Esophagus muscularis mucosa (tissue), 4 donors: ENCODE results near the gene TMEM255B. TPM values are rescaled to one million over a fixed set of nuclear protein-coding genes. Genes with fewer than 3 reads are reported as not detected.

Experiments used
- DNase-seq: peaks from one replicate; pipeline ENCODE4 v3.0.0-alpha.2; 2017; ENCODE audit errors: extremely low spot score
- H3K27ac ChIP-seq, 4 donors: fragments of 200-600 bp; sonication (generic); replicated peaks in 1 of 4; 1 replicate in 3 of 4; 2 replicates in 1 of 4; pipeline ENCODE4 v1.5.1; 2016 to 2019; ENCODE audit warnings: mild to moderate bottlenecking in 1 of 4
- H3K27me3 ChIP-seq, 4 donors: fragments of 200-600 bp; sonication (generic); one replicate each; pipeline versions ENCODE4 v1.5.1 to v1.6.0; 2016 to 2019
- H3K36me3 ChIP-seq, 4 donors: fragments of 200-600 bp; sonication (generic); one replicate each; pipeline ENCODE4 v1.5.1; 2016 to 2019
- H3K4me1 ChIP-seq, 4 donors: fragments of 200-600 bp; sonication (generic); one replicate each; pipeline ENCODE4 v1.5.1; 2016 to 2019
- H3K4me3 ChIP-seq, 4 donors: fragments of 200-600 bp; sonication (generic); 1 replicate in 2 of 4; 2 replicates in 2 of 4; pipeline ENCODE4 v1.5.1; 2016 to 2019; ENCODE audit warnings: mild to moderate bottlenecking in 4 of 4, moderate library complexity in 1 of 4
- H3K9me3 ChIP-seq, 4 donors: fragments of 200-600 bp; sonication (generic); 1 replicate in 3 of 4; 2 replicates in 1 of 4; pipeline ENCODE4 v1.5.1; 2016 to 2019
- EP300 ChIP-seq: sonication (generic); formaldehyde crosslinking; IDR thresholded peaks from one replicate; pipeline ENCODE4 v1.6.1; 2017; ENCODE audit warnings: antibody characterized with exemption
- POLR2A ChIP-seq: fragments of 450-650 bp; IDR thresholded peaks from one replicate; pipeline ENCODE4 v1.6.1; 2017; ENCODE audit warnings: antibody characterized with exemption, moderate library complexity, mild to moderate bottlenecking, low read depth
- POLR2AphosphoS5 ChIP-seq, 2 donors: sonication (generic); formaldehyde crosslinking; IDR thresholded peaks; one replicate each; pipeline ENCODE4 v1.6.1; 2017; ENCODE audit warnings: antibody characterized with exemption in 2 of 2
- WGBS: methylation state at CpG from one replicate; pipeline ENCODE4 v1.1.5; 2018; 5-methylcytosine and 5-hydroxymethylcytosine counted together
- intact Hi-C: fragments of 100-400 bp; cut with DNase I; formaldehyde crosslinking; loops from one replicate; pipeline ENCODE4 v1.15.1; 2023
- total RNA-seq, 4 donors: library from RNA; depleted of rRNA; stranded (reverse); fragments of >200 nt; gene quantifications; one replicate each; pipeline versions ENCODE4 v1.1.0 to v1.2.1, GENCODE V29; 2016
- TF ChIP-seq, protein P1 (sequence below), 3 experiments: fragments of 200-600 bp in 2 of 3; fragments of 450-650 bp in 1 of 3; sonication (generic) in 2 of 3; IDR thresholded peaks; one replicate each; pipeline ENCODE4 v1.5.1; 2017 to 2019; ENCODE audit warnings: antibody characterized with exemption in 3 of 3, mild to moderate bottlenecking in 2 of 3, moderate library complexity in 1 of 3

The TMEM255B gene
- total RNA-seq, 4 donors from 2014 or later, result 4.1 to 12.3 (median 10.7) TPM

DNA sequence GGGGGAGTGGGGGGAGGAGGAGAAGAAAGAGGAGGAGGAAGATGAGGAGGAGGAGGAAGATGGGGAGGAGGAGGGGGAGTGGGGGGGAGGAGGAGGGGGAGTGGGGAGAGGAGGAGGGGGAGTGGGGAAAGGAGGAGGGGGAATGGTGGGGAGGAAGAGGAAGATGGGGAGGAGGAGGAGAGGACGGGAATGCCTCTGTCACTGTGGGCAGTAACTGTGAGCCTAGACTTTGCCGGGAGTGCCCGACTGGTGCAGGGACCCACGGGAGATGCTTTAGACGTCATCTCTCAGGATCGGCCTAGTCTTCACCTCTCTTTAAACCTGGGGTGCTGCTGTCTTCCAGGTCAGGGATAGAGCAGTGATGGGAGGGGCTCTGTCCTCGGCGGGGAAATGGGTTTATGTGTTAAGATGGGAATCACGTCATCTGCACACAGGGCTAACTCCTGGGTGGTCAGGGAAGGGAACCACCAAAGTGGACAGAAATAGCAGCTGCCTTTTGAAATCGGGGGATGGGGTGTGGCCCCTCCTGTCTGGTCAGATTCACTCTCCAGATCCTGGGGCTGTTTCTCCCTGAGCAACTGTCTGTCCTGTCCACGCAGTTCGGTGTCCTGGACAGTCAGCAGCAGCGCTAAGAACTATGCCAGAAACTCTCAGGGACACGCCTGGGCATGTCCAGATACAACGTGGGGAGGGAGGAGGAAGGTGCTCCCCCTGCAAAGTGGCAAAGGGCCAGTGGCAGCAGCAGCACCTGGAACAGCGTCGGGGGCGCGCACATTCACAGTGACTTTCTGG is 77.9 kb downstream of the TMEM255B start:
- no peaks in the 10 kb centered on the region for H3K27me3 ChIP-seq
- H3K9me3 ChIP-seq, result no peaks in the 10 kb centered on the region
- peaks cover 23 to 55% (median 39%) of the 10 kb centered on the region in 4 donors for H3K36me3 ChIP-seq
- TF ChIP-seq, protein P1, sequence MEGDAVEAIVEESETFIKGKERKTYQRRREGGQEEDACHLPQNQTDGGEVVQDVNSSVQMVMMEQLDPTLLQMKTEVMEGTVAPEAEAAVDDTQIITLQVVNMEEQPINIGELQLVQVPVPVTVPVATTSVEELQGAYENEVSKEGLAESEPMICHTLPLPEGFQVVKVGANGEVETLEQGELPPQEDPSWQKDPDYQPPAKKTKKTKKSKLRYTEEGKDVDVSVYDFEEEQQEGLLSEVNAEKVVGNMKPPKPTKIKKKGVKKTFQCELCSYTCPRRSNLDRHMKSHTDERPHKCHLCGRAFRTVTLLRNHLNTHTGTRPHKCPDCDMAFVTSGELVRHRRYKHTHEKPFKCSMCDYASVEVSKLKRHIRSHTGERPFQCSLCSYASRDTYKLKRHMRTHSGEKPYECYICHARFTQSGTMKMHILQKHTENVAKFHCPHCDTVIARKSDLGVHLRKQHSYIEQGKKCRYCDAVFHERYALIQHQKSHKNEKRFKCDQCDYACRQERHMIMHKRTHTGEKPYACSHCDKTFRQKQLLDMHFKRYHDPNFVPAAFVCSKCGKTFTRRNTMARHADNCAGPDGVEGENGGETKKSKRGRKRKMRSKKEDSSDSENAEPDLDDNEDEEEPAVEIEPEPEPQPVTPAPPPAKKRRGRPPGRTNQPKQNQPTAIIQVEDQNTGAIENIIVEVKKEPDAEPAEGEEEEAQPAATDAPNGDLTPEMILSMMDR (IDR thresholded peaks at IDR 0.05), result no peak
- TF ChIP-seq EP300 (peak; percentile 24), POLR2A (no peak), POLR2AphosphoS5 (IDR thresholded peaks at IDR 0.05) (peak; percentile 52 to 76)
- peak overlapping the region; percentile 12 to 27 (median 22) for H3K4me3 ChIP-seq
- H3K4me1 ChIP-seq, result peaks cover 46 to 81% (median 70%) of the 10 kb centered on the region in 4 donors
- no peak for DNase-seq
- intact Hi-C loops, result no loop called here
- 25% methylated on average over 18 of the region's 19 CpGs for WGBS
- H3K27ac ChIP-seq, result peak overlapping the region; percentile 90 to 94 (median 92)

DNA sequence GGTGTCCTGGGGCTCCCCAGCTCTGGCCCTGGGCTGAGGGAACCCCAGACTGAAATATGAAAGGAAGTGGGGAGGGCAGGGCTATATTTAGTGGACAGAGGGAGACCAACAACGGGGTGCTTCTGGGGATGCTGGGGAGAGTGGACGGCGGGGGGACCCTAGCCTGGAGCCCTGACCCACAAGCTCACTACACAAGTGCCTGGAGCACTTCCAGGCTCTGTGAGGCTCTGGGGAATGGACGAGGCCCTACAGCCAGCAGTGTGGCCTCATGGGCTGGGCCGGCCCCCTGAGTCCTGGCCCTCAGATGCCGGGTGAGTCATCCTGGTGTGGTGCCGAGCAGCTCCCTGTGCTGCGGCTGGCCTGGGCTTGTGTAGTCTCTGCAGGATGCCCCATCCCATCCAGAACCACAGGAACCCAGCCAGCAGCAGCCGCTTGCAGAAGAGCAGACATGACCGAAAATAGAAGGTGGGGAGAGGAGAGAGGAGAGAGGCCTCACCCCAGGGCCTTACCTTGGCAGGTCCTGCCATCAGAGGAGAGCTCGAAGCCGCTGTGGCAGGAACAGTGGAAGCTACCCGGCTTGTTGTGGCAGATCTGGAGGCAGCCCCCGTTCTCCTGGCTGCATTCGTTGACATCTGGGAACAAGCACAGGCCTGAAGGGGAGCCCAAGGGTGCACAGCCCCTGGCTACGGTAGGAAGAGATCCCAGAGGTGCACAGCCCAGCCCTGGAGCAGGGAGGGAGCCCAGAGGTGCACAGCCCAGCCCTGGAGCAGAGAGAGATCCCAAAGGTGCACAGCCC is 78.7 kb downstream of the TMEM255B start:
- H3K9me3 ChIP-seq, result no peaks in the 10 kb centered on the region
- no peaks in the 10 kb centered on the region for H3K27me3 ChIP-seq
- H3K4me3 ChIP-seq, result peak overlapping the region; percentile 12 to 27 (median 22)
- peaks cover 15 to 55% (median 36%) of the 10 kb centered on the region in 4 donors for H3K36me3 ChIP-seq
- TF ChIP-seq EP300 (no peak), POLR2AphosphoS5 (IDR thresholded peaks at IDR 0.05) (peak; percentile 75 to 80), POLR2A (no peak)
- TF ChIP-seq, protein P1 (IDR thresholded peaks at IDR 0.05), result no peak
- intact Hi-C loops, result no loop called here
- peak; percentile 97 for DNase-seq
- peak overlapping the region; percentile 90 to 94 (median 92) for H3K27ac ChIP-seq
- peaks cover 46 to 82% (median 78%) of the 10 kb centered on the region in 4 donors for H3K4me1 ChIP-seq
- 38% methylated on average over 10 of the region's 16 CpGs for WGBS

DNA sequence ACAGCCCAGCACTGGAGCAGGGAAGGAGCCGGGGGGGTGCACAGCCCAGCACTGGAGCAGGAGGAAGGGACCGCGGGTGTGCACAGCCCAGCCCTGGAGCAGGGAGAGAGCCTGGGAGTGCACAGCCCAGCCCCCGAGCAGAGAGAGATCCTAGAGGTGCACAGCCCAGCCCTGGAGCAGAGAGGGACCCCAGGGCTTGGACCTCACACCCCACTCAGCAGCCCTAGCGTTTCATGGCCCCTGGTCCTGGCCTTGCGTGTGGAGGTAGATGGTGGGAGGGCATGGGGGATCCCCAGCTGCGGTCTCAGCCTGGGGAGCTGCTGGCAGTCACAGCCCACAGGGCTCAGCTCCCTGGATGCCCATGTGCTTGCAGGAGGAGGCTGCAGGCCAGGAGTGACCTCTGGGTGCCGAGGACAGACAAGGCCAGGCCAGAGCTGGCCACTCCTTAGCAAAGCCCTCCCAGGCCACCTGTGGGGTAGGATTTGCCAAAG is 79.7 kb downstream of the TMEM255B start:
- H3K27ac ChIP-seq, result peak overlapping the region; percentile 90 to 94 (median 92)
- DNase-seq, result no peak
- H3K36me3 ChIP-seq, result peaks cover 15 to 55% (median 35%) of the 10 kb centered on the region in 4 donors
- 59% methylated on average over 5 of the region's 8 CpGs for WGBS
- no peaks in the 10 kb centered on the region for H3K9me3 ChIP-seq
- intact Hi-C loops, result no loop called here
- no peak for TF ChIP-seq POLR2AphosphoS5 (IDR thresholded peaks at IDR 0.05)
- no peak for TF ChIP-seq EP300
- TF ChIP-seq, protein P1 (IDR thresholded peaks at IDR 0.05), result no peak
- no peak for TF ChIP-seq POLR2A
- H3K27me3 ChIP-seq, result no peaks in the 10 kb centered on the region
- peaks cover 53 to 92% (median 87%) of the 10 kb centered on the region in 4 donors for H3K4me1 ChIP-seq
- H3K4me3 ChIP-seq, result peak overlapping the region in 3 of 4 donors; percentile 13 to 18 (median 15)

DNA sequence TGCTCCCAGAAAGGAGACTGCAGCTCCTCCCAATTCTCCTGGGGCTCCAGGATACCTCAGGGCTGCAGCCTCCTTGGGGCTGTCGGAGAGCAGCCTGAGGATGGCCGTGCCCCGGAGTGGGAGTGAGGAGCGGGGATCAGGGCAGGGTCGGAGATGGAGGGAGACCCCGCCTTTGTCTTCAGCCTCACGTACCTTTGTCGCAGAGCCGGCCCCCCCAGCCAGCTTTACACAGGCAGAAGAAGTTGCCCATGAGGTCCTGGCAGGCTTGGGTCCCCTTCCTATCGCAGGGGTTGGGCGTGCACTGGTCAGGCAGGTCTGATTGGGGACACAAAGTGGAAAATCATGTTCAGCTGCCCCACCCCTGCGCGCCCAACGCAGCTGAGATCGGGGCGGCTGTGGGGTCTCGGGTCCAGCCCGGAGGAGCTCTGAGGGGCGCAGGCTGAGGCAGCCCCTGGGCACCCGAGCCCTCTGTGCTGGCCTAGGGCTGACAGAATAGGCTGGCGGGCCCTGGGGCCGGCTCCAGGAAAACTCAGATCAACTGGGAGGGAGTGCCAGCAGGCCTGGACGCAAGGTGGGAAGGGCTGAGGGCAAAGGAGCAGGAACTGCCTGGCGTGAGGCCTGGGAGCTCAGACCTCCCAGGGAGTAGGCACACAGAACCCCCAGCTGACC is 80.6 kb downstream of the TMEM255B start:
- Histone ChIP-seq H3K27me3 (no peaks in the 10 kb centered on the region), H3K9me3 (no peaks in the 10 kb centered on the region), H3K4me1 (peaks cover 62 to 97% (median 90%) of the 10 kb centered on the region in 4 donors), H3K27ac (peak overlapping the region; percentile 90 to 94 (median 92)), H3K4me3 (no peak overlapping the region), H3K36me3 (peaks cover 16 to 55% (median 35%) of the 10 kb centered on the region in 4 donors)
- intact Hi-C loops, result no loop called here
- DNase-seq, result no peak
- 44% methylated on average over 12 of the region's 24 CpGs for WGBS
- TF ChIP-seq EP300 (no peak), POLR2AphosphoS5 (IDR thresholded peaks at IDR 0.05) (no peak), POLR2A (no peak)
